HL-60/S4 (cell line): ENCODE data around the gene ZBTB25.

Experiments
- in situ Hi-C: fragments of 300-500 bp; cut with MboI; formaldehyde crosslinking; loops from 2 replicates; pipeline ENCODE4 v1.14.3; 2022; ENCODE audit warnings: low sequenced_read_pairs

ZBTB25 gene

GRCh38 chr14:64444140-64444539, 59.5 kb downstream of the ZBTB25 start:
- in situ Hi-C loops, result no loop called here

GRCh38 chr14:64442300-64442988, 61.2 kb downstream of the ZBTB25 start:
- in situ Hi-C loops, result no loop called here

GRCh38 chr14:64440494-64440893, 63.1 kb downstream of the ZBTB25 start:
- in situ Hi-C loops, result no loop called here

GRCh38 chr14:64439141-64439540, 64.5 kb downstream of the ZBTB25 start:
- in situ Hi-C loops, result no loop called here

- in situ Hi-C loops, result no loop called here
These were observed 65.3 kb downstream of the ZBTB25 start for GRCh38 chr14:64438181-64438841.

- in situ Hi-C loops, result no loop called here
These were observed 69.1 kb downstream of the ZBTB25 start for GRCh38 chr14:64434528-64434927.

GRCh38 chr14:64423987-64424386, 79.7 kb downstream of the ZBTB25 start:
- in situ Hi-C loops, result no loop called here

- in situ Hi-C loops, result no loop called here
These were observed 80.9 kb downstream of the ZBTB25 start for GRCh38 chr14:64422756-64423155.

GRCh38 chr14:64422005-64422404, 81.6 kb downstream of the ZBTB25 start:
- in situ Hi-C loops, result no loop called here

- in situ Hi-C loops, result no loop called here
These were observed 82.5 kb downstream of the ZBTB25 start for GRCh38 chr14:64421166-64421565.

GRCh38 chr14:64419003-64419402, 84.6 kb downstream of the ZBTB25 start:
- in situ Hi-C loops, result no loop called here

- in situ Hi-C loops, result no loop called here
These were observed 85.9 kb downstream of the ZBTB25 start for GRCh38 chr14:64417771-64418125.

GRCh38 chr14:64417055-64417770, 86.4 kb downstream of the ZBTB25 start:
- in situ Hi-C loops, result no loop called here

- in situ Hi-C loops, result no loop called here
These were observed 87.2 kb downstream of the ZBTB25 start for GRCh38 chr14:64416348-64416932.

GRCh38 chr14:64412237-64412636, 91.4 kb downstream of the ZBTB25 start:
- in situ Hi-C loops, result no loop called here

- in situ Hi-C loops, result no loop called here
These were observed 92.6 kb downstream of the ZBTB25 start for GRCh38 chr14:64411001-64411400.

GRCh38 chr14:64410084-64410774, 93.4 kb downstream of the ZBTB25 start:
- in situ Hi-C loops, result no loop called here

GRCh38 chr14:64409126-64409920, 94.3 kb downstream of the ZBTB25 start:
- in situ Hi-C loops, result no loop called here

GRCh38 chr14:64407329-64407728, 96.3 kb downstream of the ZBTB25 start:
- in situ Hi-C loops, result no loop called here

GRCh38 chr14:64405295-64405694, 98.3 kb downstream of the ZBTB25 start:
- in situ Hi-C loops, result no loop called here
